Neural cell (in vitro differentiated cells): ENCODE measurements around the gene ATN1. TPM values are rescaled to one million over a fixed set of nuclear protein-coding genes. Genes with fewer than 3 reads are reported as not detected.

ENCODE experiments used
- H2AFZ ChIP-seq: fragments of 200-600, 300-800 bp; sonication (generic), shearing (Covaris generic); 2 replicates; pipeline ENCODE4 v1.6.0; 2014; ENCODE audit warnings: low read depth, mild to moderate bottlenecking, antibody characterized with exemption, low read length, moderate library complexity
- H3F3A ChIP-seq: fragments of 200-600 bp; shearing (Covaris generic); 2 replicates; pipeline ENCODE4 v1.6.1; 2016; ENCODE audit warnings: mild to moderate bottlenecking, moderate library complexity, mixed read lengths, antibody characterized with exemption, low read length; ENCODE audit not compliant: insufficient read depth, poor library complexity, severe bottlenecking
- H3K27ac ChIP-seq: fragments of 200-600, 300-800 bp; sonication (generic), shearing (Covaris generic); 2 replicates; pipeline ENCODE4 v1.5.1; 2014; ENCODE audit warnings: mild to moderate bottlenecking, low read length, moderate library complexity
- H3K27me3 ChIP-seq: fragments of 300-800, 200-600 bp; sonication (generic), shearing (Covaris generic); 2 replicates; pipeline ENCODE4 v1.6.0; 2014; ENCODE audit warnings: mild to moderate bottlenecking, low read depth, low read length, moderate library complexity; ENCODE audit not compliant: insufficient read depth
- H3K36me3 ChIP-seq: fragments of 300-800, 200-600 bp; sonication (generic), shearing (Covaris generic); 2 replicates; pipeline ENCODE4 v1.5.1; 2014; ENCODE audit warnings: mild to moderate bottlenecking, antibody characterized with exemption, low read length, moderate library complexity; ENCODE audit not compliant: insufficient read depth
- H3K4me2 ChIP-seq: fragments of 300-800, 200-600 bp; sonication (generic), shearing (Covaris generic); 2 replicates; pipeline ENCODE4 v1.6.0; 2014; ENCODE audit warnings: mild to moderate bottlenecking, low read length
- H3K4me3 ChIP-seq: fragments of 300-800, 200-600 bp; sonication (generic), shearing (Covaris generic); 2 replicates; pipeline ENCODE4 v1.5.1; 2014; ENCODE audit warnings: mild to moderate bottlenecking, low read length, moderate library complexity
- H3K79me2 ChIP-seq: fragments of 200-600 bp; shearing (Covaris generic); replicated peaks from 2 replicates; pipeline ENCODE4 v1.6.0; 2014; ENCODE audit warnings: mild to moderate bottlenecking, low read length, moderate library complexity; ENCODE audit not compliant: insufficient read depth
- H3K9ac ChIP-seq: fragments of 300-800, 200-600 bp; sonication (generic), shearing (Covaris generic); 2 replicates; pipeline ENCODE4 v1.6.1; 2016; ENCODE audit warnings: mild to moderate bottlenecking, low read length, mixed read lengths
- H3K9me2 ChIP-seq: fragments of 200-600 bp; shearing (Covaris generic); 2 replicates; pipeline ENCODE4 v1.6.1; 2016; ENCODE audit warnings: mild to moderate bottlenecking, low read length, mixed read lengths; ENCODE audit not compliant: insufficient read depth
- H3K9me3 ChIP-seq: fragments of 200-600, 300-800 bp; sonication (generic), shearing (Covaris generic); 2 replicates; pipeline ENCODE4 v1.6.1; 2016; ENCODE audit warnings: mild to moderate bottlenecking, mixed run types, low read length, moderate library complexity, mixed read lengths
- H4K20me1 ChIP-seq: fragments of 200-600 bp; shearing (Covaris generic); 2 replicates; pipeline ENCODE4 v1.6.1; 2016; ENCODE audit warnings: mild to moderate bottlenecking, mixed run types; ENCODE audit not compliant: insufficient read depth
- CTCF ChIP-seq: fragments of 450-650 bp; IDR thresholded peaks from 2 replicates; pipeline ENCODE4 v1.5.1; 2014; ENCODE audit warnings: antibody characterized with exemption, mild to moderate bottlenecking, moderate library complexity; ENCODE audit not compliant: poor library complexity, severe bottlenecking
- EP300 ChIP-seq: fragments of 450-650 bp; conservative IDR thresholded peaks from 2 replicates; pipeline ENCODE4 v1.6.1; 2014; ENCODE audit warnings: antibody characterized with exemption, mild to moderate bottlenecking, moderate library complexity; ENCODE audit not compliant: poor library complexity, severe bottlenecking
- EZH2 ChIP-seq: fragments of 200-600, 300-800 bp; shearing (Covaris generic), sonication (generic); IDR thresholded peaks from 2 replicates; pipeline ENCODE4 v1.6.1; 2014; ENCODE audit warnings: antibody characterized with exemption, low read length, borderline replicate concordance, mild to moderate bottlenecking; ENCODE audit not compliant: insufficient read depth, poor library complexity, severe bottlenecking
- MXI1 ChIP-seq: fragments of 450-650 bp; conservative IDR thresholded peaks from 2 replicates; pipeline ENCODE4 v1.6.1; 2014; ENCODE audit warnings: antibody characterized with exemption, mild to moderate bottlenecking; ENCODE audit not compliant: poor library complexity, severe bottlenecking
- POLR2AphosphoS5 ChIP-seq: IDR thresholded peaks from 2 replicates; pipeline ENCODE4 v1.6.1; 2012
- RAD21 ChIP-seq: fragments of 450-650 bp; conservative IDR thresholded peaks from 2 replicates; pipeline ENCODE4 v1.6.1; 2014; ENCODE audit warnings: antibody characterized with exemption, mild to moderate bottlenecking, moderate library complexity
- REST ChIP-seq: IDR thresholded peaks from 2 replicates; pipeline ENCODE4 v1.6.1; 2012; ENCODE audit warnings: borderline replicate concordance
- SMC3 ChIP-seq: fragments of 450-650 bp; conservative IDR thresholded peaks from 2 replicates; pipeline ENCODE4 v1.6.1; 2014; ENCODE audit warnings: antibody characterized with exemption, mild to moderate bottlenecking, moderate library complexity; ENCODE audit not compliant: poor library complexity
- TAF1 ChIP-seq: IDR thresholded peaks from 2 replicates; pipeline ENCODE4 v1.6.1; 2012; ENCODE audit warnings: low read depth
- polyA plus RNA-seq: library from polyadenylated mRNA; depleted of rRNA; stranded (reverse); fragments of >200 nt; gene quantifications from 2 replicates; pipeline ENCODE4 v1.2.3, GENCODE V29; 2014

Gene ATN1
- polyA plus RNA-seq, 1 donor from 2014 or later: 9.2 TPM

DNA sequence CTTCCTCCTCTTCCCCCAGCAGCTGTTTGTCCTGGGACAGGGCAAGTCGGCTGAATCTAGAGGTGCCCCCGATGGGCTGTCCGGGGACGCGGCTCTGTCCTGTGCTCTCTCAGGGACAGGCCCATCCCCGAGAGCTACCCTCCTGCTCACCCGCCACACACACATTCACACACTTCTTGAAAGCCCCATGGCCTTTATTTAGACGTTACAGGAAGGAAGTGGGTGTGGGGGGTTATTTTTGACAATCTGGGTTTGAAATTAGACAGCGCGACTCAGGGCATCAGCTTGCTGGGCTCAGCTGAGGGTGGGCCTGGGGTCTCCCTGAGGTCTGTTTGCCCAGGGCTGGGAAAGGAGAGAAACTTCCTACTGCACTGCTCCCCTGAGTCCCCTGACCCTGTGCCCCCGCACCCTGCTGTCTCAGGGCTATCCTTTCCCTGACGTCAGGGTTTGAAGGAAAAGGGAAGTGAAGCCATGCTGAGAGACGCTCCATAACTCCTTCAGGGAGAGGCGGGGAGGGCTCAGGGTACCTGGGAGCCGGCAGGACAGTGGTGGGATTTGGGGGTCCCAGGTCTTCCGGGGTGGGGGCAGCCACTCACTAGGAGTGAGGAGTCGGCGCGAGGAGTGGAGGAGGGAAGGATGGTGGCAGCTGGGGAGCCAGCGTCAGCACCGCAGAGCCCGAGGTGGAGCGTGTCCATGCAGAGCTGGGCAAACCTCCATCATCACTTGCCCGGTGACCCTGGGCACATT is 31.5 kb downstream of the ATN1 start:
- TF ChIP-seq EZH2: no peak
- no peak for TF ChIP-seq SMC3
- no peak for TF ChIP-seq EP300
- TF ChIP-seq MXI1: no peak
- TF ChIP-seq RAD21: no peak
- TF ChIP-seq TAF1: no peak
- TF ChIP-seq REST: no peak
- TF ChIP-seq POLR2AphosphoS5: no peak
- TF ChIP-seq CTCF: no peak
- Histone ChIP-seq H4K20me1 (no peaks in the 10 kb centered on the region), H3K79me2 (no peaks in the 10 kb centered on the region), H3K9me3 (no peaks in the 10 kb centered on the region), H3F3A (no peaks in the 10 kb centered on the region), H3K9ac (no peak overlapping the region), H3K27me3 (no peaks in the 10 kb centered on the region), H3K27ac (no peak overlapping the region), H3K4me2 (no peak overlapping the region), H3K36me3 (no peaks in the 10 kb centered on the region), H3K4me3 (no peak overlapping the region), H2AFZ (no peak overlapping the region), H3K9me2 (no peaks in the 10 kb centered on the region)

- Histone ChIP-seq H3F3A (no peaks in the 10 kb centered on the region), H3K36me3 (no peaks in the 10 kb centered on the region), H4K20me1 (no peaks in the 10 kb centered on the region), H3K9me2 (no peaks in the 10 kb centered on the region), H3K79me2 (no peaks in the 10 kb centered on the region), H3K4me3 (no peak overlapping the region), H2AFZ (no peak overlapping the region), H3K4me2 (no peak overlapping the region), H3K27ac (no peak overlapping the region), H3K9me3 (no peaks in the 10 kb centered on the region), H3K27me3 (no peaks in the 10 kb centered on the region), H3K9ac (no peak overlapping the region)
- TF ChIP-seq MXI1 (no peak), EP300 (no peak), SMC3 (no peak), REST (no peak), EZH2 (no peak), POLR2AphosphoS5 (no peak), CTCF (no peak), RAD21 (no peak), TAF1 (no peak)
Observed at GRCh38 chr12:6959805-6960592, 32.2 kb downstream of the ATN1 start.
